NCI-H774 (cell line): ENCODE results near the gene GPC3.

Source experiments
- DNase-seq: peaks from one replicate; lab custom pipeline; 2025; lab: John Stamatoyannopoulos, UW

The GPC3 gene

GRCh38 chrX:133601116-133601515 is 384.3 kb downstream of the GPC3 start:
- no peak for DNase-seq

GRCh38 chrX:133600536-133600935 is 384.9 kb downstream of the GPC3 start:
- DNase-seq: no peak

GRCh38 chrX:133598601-133599335 is 386.6 kb downstream of the GPC3 start:
- no peak for DNase-seq

GRCh38 chrX:133594156-133594555 is 391.2 kb downstream of the GPC3 start:
- no peak for DNase-seq

- DNase-seq: no peak
Observed at GRCh38 chrX:133593531-133593930, 391.9 kb downstream of the GPC3 start.

GRCh38 chrX:133590703-133591505 is 394.5 kb downstream of the GPC3 start:
- DNase-seq: no peak

- no peak for DNase-seq
Observed at GRCh38 chrX:133588827-133589226, 396.6 kb downstream of the GPC3 start.

GRCh38 chrX:133587818-133588217 is 397.6 kb downstream of the GPC3 start:
- no peak for DNase-seq

- no peak for DNase-seq
Observed at GRCh38 chrX:133587071-133587470, 398.3 kb downstream of the GPC3 start.

- no peak for DNase-seq
Observed at GRCh38 chrX:133586443-133586842, 399.0 kb downstream of the GPC3 start.

- no peak for DNase-seq
Observed at GRCh38 chrX:133583825-133584224, 401.6 kb downstream of the GPC3 start.

- no peak for DNase-seq
Observed at GRCh38 chrX:133580625-133581024, 404.8 kb downstream of the GPC3 start.

GRCh38 chrX:133579631-133580030 is 405.8 kb downstream of the GPC3 start:
- no peak for DNase-seq

- no peak for DNase-seq
Observed at GRCh38 chrX:133576876-133577275, 408.5 kb downstream of the GPC3 start.

GRCh38 chrX:133575501-133576136 is 409.8 kb downstream of the GPC3 start:
- DNase-seq: no peak

- DNase-seq: no peak
Observed at GRCh38 chrX:133574716-133575115, 410.7 kb downstream of the GPC3 start.

- DNase-seq: no peak
Observed at GRCh38 chrX:133570549-133570948, 414.8 kb downstream of the GPC3 start.

- no peak for DNase-seq
Observed at GRCh38 chrX:133569217-133569616, 416.2 kb downstream of the GPC3 start.

GRCh38 chrX:133568109-133568508 is 417.3 kb downstream of the GPC3 start:
- DNase-seq: no peak

- DNase-seq: no peak
Observed at GRCh38 chrX:133566876-133567275, 418.5 kb downstream of the GPC3 start.

GRCh38 chrX:133563705-133564104 is 421.7 kb downstream of the GPC3 start:
- DNase-seq: no peak

GRCh38 chrX:133561251-133561650 is 424.1 kb downstream of the GPC3 start:
- DNase-seq: no peak

- DNase-seq: no peak
Observed at GRCh38 chrX:133559909-133560308, 425.5 kb downstream of the GPC3 start.
